A549 (cell line): ENCODE data around the gene SORCS2. TPM values are rescaled to one million over a fixed set of nuclear protein-coding genes. Genes with fewer than 3 reads are reported as not detected.

Source experiments
- ATAC-seq, 2 experiments: fragments of 200-7000 bp in 1 of 2; fragments of >200 bp in 1 of 2; cut with Nextera tagmentation in 1 of 2; cut with Tn5 transposase in 1 of 2; 3 replicates each; pipeline versions ENCODE4 v1.8.0 to v1.9.1; 2018 to 2020; ENCODE audit warnings: mild to moderate bottlenecking in 1 of 2, moderate library complexity in 1 of 2
- CTCF ChIA-PET: fragments of 300-600 bp; sonication (Branson Sonifier 250); formaldehyde crosslinking; extraction: SDS; loops from one replicate; lab custom pipeline; 2021; ENCODE audit warnings: antibody characterized with exemption, inconsistent platforms; lab: Yijun Ruan, JAX
- POLR2A ChIA-PET: fragments of 350-600 bp; formaldehyde crosslinking; extraction: SDS; loops from one replicate; lab custom pipeline; 2021; ENCODE audit warnings: antibody characterized with exemption, inconsistent platforms; lab: Yijun Ruan, JAX
- DNase-seq, 2 experiments: peaks; one replicate each; pipeline versions ENCODE4 v3.0.0 to v3.0.0-alpha.2; 2011 to 2016; ENCODE audit warnings: low read depth in 1 of 2, low spot score in 1 of 2
- FAIRE-seq: peaks from 2 replicates; lab custom pipeline; 2011; peaks lifted over from hg19 to GRCh38; lab: Jason Lieb, UNC
- H3K27ac ChIP-seq, 2 experiments: fragments of >200 bp; sonication (Bioruptor Twin); formaldehyde crosslinking; 3 replicates each; pipeline ENCODE4 v1.5.1; 2016 to 2017
- H3K4me1 ChIP-seq: fragments of >200 bp; sonication (Bioruptor Twin); formaldehyde crosslinking; 3 replicates; pipeline ENCODE4 v1.6.1; 2016
- H3K4me2 ChIP-seq: fragments of >200 bp; sonication (Bioruptor Twin); formaldehyde crosslinking; 3 replicates; pipeline ENCODE4 v1.6.1; 2016
- H3K4me3 ChIP-seq: fragments of >200 bp; sonication (Bioruptor Twin); formaldehyde crosslinking; 3 replicates; pipeline ENCODE4 v1.5.1; 2016
- H3K9me3 ChIP-seq: fragments of >200 bp; sonication (Bioruptor Twin); formaldehyde crosslinking; 3 replicates; pipeline ENCODE4 v1.6.1; 2016
- BCL3 ChIP-seq: fragments of >200 bp; sonication (Bioruptor Twin); formaldehyde crosslinking; IDR thresholded peaks from 3 replicates; pipeline ENCODE4 v1.6.1; 2016
- CBX2 ChIP-seq: fragments of 200-600 bp; sonication (generic); IDR thresholded peaks from 2 replicates; pipeline ENCODE4 v1.6.1; 2016; ENCODE audit warnings: low read depth, mild to moderate bottlenecking, borderline replicate concordance
- CEBPB ChIP-seq, 2 experiments: fragments of >200 bp in 1 of 2; sonication (Bioruptor Twin) in 1 of 2; formaldehyde crosslinking in 1 of 2; IDR thresholded peaks; 2 replicates each; pipeline ENCODE4 v1.6.1; 2012 to 2016
- E2F6 ChIP-seq: IDR thresholded peaks from 2 replicates; pipeline ENCODE4 v1.6.1; 2012; ENCODE audit warnings: low read depth, borderline replicate concordance
- EHF ChIP-seq: fragments of 250-450 bp; sonication (Bioruptor Pico); IDR thresholded peaks from 2 replicates; pipeline ENCODE4 v1.5.0; 2020; ENCODE audit warnings: mild to moderate bottlenecking
- EHMT2 ChIP-seq: fragments of 200-600 bp; sonication (generic); IDR thresholded peaks from 2 replicates; pipeline ENCODE4 v1.6.1; 2016; ENCODE audit warnings: antibody characterized with exemption, low read depth, mild to moderate bottlenecking, moderate library complexity
- FOSB ChIP-seq: fragments of 250-450 bp; sonication (Bioruptor Pico); IDR thresholded peaks from 2 replicates; pipeline ENCODE4 v1.5.0; 2020; ENCODE audit warnings: mild to moderate bottlenecking, moderate library complexity
- FOSL2 ChIP-seq, 2 experiments: fragments of 450-650 bp in 1 of 2; fragments of >200 bp in 1 of 2; sonication (Bioruptor Twin) in 1 of 2; formaldehyde crosslinking; IDR thresholded peaks; 2 replicates each; pipeline versions ENCODE4 v1.5.0 to v1.6.1; 2016 to 2020; ENCODE audit warnings: mild to moderate bottlenecking in 1 of 2, moderate library complexity in 1 of 2
- HDAC2 ChIP-seq: fragments of 200-600 bp; sonication (generic); IDR thresholded peaks from 2 replicates; pipeline ENCODE4 v1.6.1; 2016
- HEYL ChIP-seq: fragments of 250-450 bp; sonication (Bioruptor Pico); IDR thresholded peaks from 2 replicates; pipeline ENCODE4 v1.8.0; 2021; ENCODE audit warnings: mild to moderate bottlenecking, moderate library complexity
- JUNB ChIP-seq: fragments of >200 bp; sonication (Bioruptor Twin); formaldehyde crosslinking; IDR thresholded peaks from 2 replicates; pipeline ENCODE4 v1.6.1; 2016
- KDM1A ChIP-seq: fragments of 200-600 bp; sonication (generic); IDR thresholded peaks from 2 replicates; pipeline ENCODE4 v1.6.1; 2016; ENCODE audit warnings: low read depth, mild to moderate bottlenecking
- KDM5A ChIP-seq: fragments of 200-600 bp; sonication (generic); IDR thresholded peaks from 2 replicates; pipeline ENCODE4 v1.6.1; 2016; ENCODE audit warnings: antibody characterized with exemption, mild to moderate bottlenecking
- MAX ChIP-seq: IDR thresholded peaks from 2 replicates; pipeline ENCODE4 v1.6.1; 2012
- MAZ ChIP-seq: fragments of 150-350 bp; IDR thresholded peaks from 2 replicates; pipeline ENCODE4 v1.6.1; 2014; ENCODE audit warnings: antibody characterized with exemption, low read depth, low read length, borderline replicate concordance
- MYC ChIP-seq: IDR thresholded peaks from 2 replicates; pipeline ENCODE4 v1.6.1; 2012; ENCODE audit warnings: mild to moderate bottlenecking, inconsistent platforms, low read length, improper control_type of control experiment, borderline replicate concordance
- NFE2L2 ChIP-seq: fragments of 150-350 bp; conservative IDR thresholded peaks from 2 replicates; pipeline ENCODE4 v1.6.1; 2014; ENCODE audit warnings: low read length
- NPAS2 ChIP-seq: fragments of 250-450 bp; sonication (Bioruptor Pico); IDR thresholded peaks from 2 replicates; pipeline ENCODE4 v1.8.0; 2022; ENCODE audit warnings: mild to moderate bottlenecking, moderate library complexity, borderline replicate concordance
- PHF8 ChIP-seq: fragments of 200-600 bp; sonication (generic); IDR thresholded peaks from 2 replicates; pipeline ENCODE4 v1.6.1; 2016; ENCODE audit warnings: low read depth, mild to moderate bottlenecking, antibody characterized with exemption, moderate library complexity, borderline replicate concordance
- RCOR1 ChIP-seq: fragments of 150-350 bp; IDR thresholded peaks from 2 replicates; pipeline ENCODE4 v1.6.1; 2014; ENCODE audit warnings: antibody characterized with exemption, low read length, low read depth
- REST ChIP-seq: fragments of 200-600 bp; sonication (generic); IDR thresholded peaks from 2 replicates; pipeline ENCODE4 v1.6.1; 2016; ENCODE audit warnings: antibody characterized with exemption, mild to moderate bottlenecking, moderate library complexity
- SMC3 ChIP-seq: fragments of >200 bp; sonication (Bioruptor Twin); formaldehyde crosslinking; IDR thresholded peaks from 3 replicates; pipeline ENCODE4 v1.6.1; 2018; ENCODE audit warnings: inconsistent platforms
- USF2 ChIP-seq: fragments of 450-650 bp; IDR thresholded peaks from 2 replicates; pipeline ENCODE4 v1.6.1; 2014; ENCODE audit warnings: antibody characterized with exemption
- ZFP36 ChIP-seq: fragments of 450-650 bp; IDR thresholded peaks from 2 replicates; pipeline ENCODE4 v1.6.1; 2014; ENCODE audit warnings: borderline replicate concordance; ENCODE audit not compliant: partially characterized antibody
- ZSCAN20 ChIP-seq: fragments of 250-450 bp; sonication (Bioruptor Pico); IDR thresholded peaks from 2 replicates; pipeline ENCODE4 v1.8.0; 2022; ENCODE audit warnings: mild to moderate bottlenecking, moderate library complexity
- WGBS: methylation state at CpG from one replicate; pipeline ENCODE4 v1.1.6; 2017; ENCODE audit errors: missing lambda C conversion rate; 5-methylcytosine and 5-hydroxymethylcytosine counted together
- polyA plus RNA-seq, 4 experiments: library from polyadenylated mRNA; depleted of rRNA in 3 of 4; stranded (reverse); fragments of >200 nt; fragmentation: RNase III in 1 of 4; extraction: RNeasy Plus Mini Kit Qiagen cat#74134 plus additional on column Dnase treatment in 1 of 4; gene quantifications; 2 replicates in 3 of 4; 3 replicates in 1 of 4; pipeline ENCODE4 v1.2.3, GENCODE V29; 2011 to 2017
- TF ChIP-seq, protein P1 (sequence below): fragments of >200 bp; sonication (Bioruptor Twin); formaldehyde crosslinking; IDR thresholded peaks from 3 replicates; pipeline ENCODE4 v1.5.1; 2016

Gene SORCS2
- polyA plus RNA-seq, 2 of the 4 experiments (the other 2 are of a cell fraction) = 1.4 to 4.6 TPM

DNA sequence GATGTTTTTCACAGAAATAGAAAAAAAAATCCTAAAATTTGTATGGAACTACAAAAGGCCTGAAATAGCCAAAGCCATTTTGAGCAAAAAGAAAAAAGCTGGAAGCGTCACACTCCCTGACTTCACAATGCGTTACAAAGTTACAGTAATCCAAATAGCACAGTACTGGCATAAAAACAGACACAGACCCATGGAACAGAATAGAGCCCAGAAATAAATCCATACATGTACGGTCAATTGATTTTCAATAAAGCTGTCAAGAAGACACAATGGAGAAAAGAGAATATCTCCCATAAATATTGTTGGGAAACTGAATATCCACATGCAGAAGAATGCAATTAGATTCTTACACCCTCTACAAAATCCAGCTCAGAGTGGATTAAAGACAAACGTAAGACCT is 539.1 kb downstream of the SORCS2 start:
- no peak for ATAC-seq
- no peak for FAIRE-seq
- CTCF ChIA-PET = interaction anchor here (1.5 kb wide), 1 partner anchor 11 kb away, joined by 5 read pairs; no protein-coding TSS in a partner anchor
- WGBS = 65% methylated on average over 4 of the region's 4 CpGs
- no peak overlapping the region for H3K4me2 ChIP-seq
- TF ChIP-seq BCL3 (no peak), REST (no peak), NFE2L2 (no peak), FOSB (CRISPR knock-in tag) (no peak), NPAS2 (CRISPR knock-in tag) (no peak), MAZ (no peak), ZSCAN20 (CRISPR knock-in tag) (no peak), EHF (CRISPR knock-in tag) (no peak), FOSL2 (IDR thresholded peaks at IDR 0.05) (no peak), FOSL2 (CRISPR knock-in tag; IDR thresholded peaks at IDR 0.05) (no peak), MAX (no peak), HDAC2 (no peak), PHF8 (no peak), KDM1A (no peak), E2F6 (no peak), EHMT2 (no peak)
- TF ChIP-seq, protein P1, sequence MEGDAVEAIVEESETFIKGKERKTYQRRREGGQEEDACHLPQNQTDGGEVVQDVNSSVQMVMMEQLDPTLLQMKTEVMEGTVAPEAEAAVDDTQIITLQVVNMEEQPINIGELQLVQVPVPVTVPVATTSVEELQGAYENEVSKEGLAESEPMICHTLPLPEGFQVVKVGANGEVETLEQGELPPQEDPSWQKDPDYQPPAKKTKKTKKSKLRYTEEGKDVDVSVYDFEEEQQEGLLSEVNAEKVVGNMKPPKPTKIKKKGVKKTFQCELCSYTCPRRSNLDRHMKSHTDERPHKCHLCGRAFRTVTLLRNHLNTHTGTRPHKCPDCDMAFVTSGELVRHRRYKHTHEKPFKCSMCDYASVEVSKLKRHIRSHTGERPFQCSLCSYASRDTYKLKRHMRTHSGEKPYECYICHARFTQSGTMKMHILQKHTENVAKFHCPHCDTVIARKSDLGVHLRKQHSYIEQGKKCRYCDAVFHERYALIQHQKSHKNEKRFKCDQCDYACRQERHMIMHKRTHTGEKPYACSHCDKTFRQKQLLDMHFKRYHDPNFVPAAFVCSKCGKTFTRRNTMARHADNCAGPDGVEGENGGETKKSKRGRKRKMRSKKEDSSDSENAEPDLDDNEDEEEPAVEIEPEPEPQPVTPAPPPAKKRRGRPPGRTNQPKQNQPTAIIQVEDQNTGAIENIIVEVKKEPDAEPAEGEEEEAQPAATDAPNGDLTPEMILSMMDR = no peak
- H3K9me3 ChIP-seq = no peaks in the 10 kb centered on the region
- DNase-seq = no peak
- no peaks in the 10 kb centered on the region for H3K4me1 ChIP-seq
- no peak overlapping the region for H3K27ac ChIP-seq
- POLR2A ChIA-PET = no interaction called here
- H3K4me3 ChIP-seq = no peak overlapping the region

- FAIRE-seq = no peak
- no peak overlapping the region for H3K4me3 ChIP-seq
- POLR2A ChIA-PET = no interaction called here
- H3K4me1 ChIP-seq = no peaks in the 10 kb centered on the region
- WGBS = 82% methylated on average over 3 of the region's 9 CpGs
- no peaks in the 10 kb centered on the region for H3K9me3 ChIP-seq
- no peak for DNase-seq
- H3K27ac ChIP-seq = no peak overlapping the region
- CTCF ChIA-PET = interaction anchor here (1.5 kb wide), 1 partner anchor 12 kb away, joined by 5 read pairs; no protein-coding TSS in a partner anchor
- ATAC-seq = no peak
- no peak overlapping the region for H3K4me2 ChIP-seq
- no peak for TF ChIP-seq KDM5A
- no peak for TF ChIP-seq ZFP36
- TF ChIP-seq RCOR1 = no peak
- TF ChIP-seq, protein P1 = no peak
- no peak for TF ChIP-seq JUNB
- no peak for TF ChIP-seq USF2
- no peak for TF ChIP-seq FOSL2 (IDR thresholded peaks at IDR 0.05)
- no peak for TF ChIP-seq FOSL2 (CRISPR knock-in tag; IDR thresholded peaks at IDR 0.05)
- TF ChIP-seq SMC3 = no peak
- TF ChIP-seq HEYL (CRISPR knock-in tag) = no peak
- no peak for TF ChIP-seq CEBPB (IDR thresholded peaks at IDR 0.05)
- no peak for TF ChIP-seq MYC
- no peak for TF ChIP-seq CBX2
Measured at GRCh38 chr4:7732263-7732662, 539.9 kb downstream of the SORCS2 start.
